HepG2 (cell line): ENCODE measurements around the gene SNRPD3. TPM values are rescaled to one million over a fixed set of nuclear protein-coding genes. Genes with fewer than 3 reads are reported as not detected.

Experiments
- ATAC-seq: fragments of 200-7000 bp; cut with Tn5 transposase; 3 replicates; pipeline ENCODE4 v1.9.1; 2020; ENCODE audit warnings: mild to moderate bottlenecking, moderate library complexity
- BruUV-seq: library from RNA; stranded (reverse); fragments of 400-500 nt; replicated peaks from 2 replicates; lab custom pipeline; 2021; lab: Mats Ljungman, UMichigan
- CTCF ChIA-PET: fragments of 300-600 bp; formaldehyde crosslinking; extraction: SDS; loops from one replicate; lab custom pipeline; 2021; ENCODE audit warnings: low total read pairs, inconsistent platforms, low intra/inter-chr PET ratio; lab: Yijun Ruan, JAX
- POLR2A ChIA-PET: fragments of 350-600 bp; sonication (Branson Sonifier 250); formaldehyde crosslinking; loops from one replicate; lab custom pipeline; 2020; ENCODE audit warnings: antibody characterized with exemption, inconsistent platforms; lab: Yijun Ruan, JAX
- DNase-seq: peaks from one replicate; pipeline ENCODE4 v3.0.0-alpha.2; 2015; ENCODE audit warnings: low spot score
- FAIRE-seq: peaks from 3 replicates; lab custom pipeline; 2011; peaks lifted over from hg19 to GRCh38; lab: Jason Lieb, UNC
- H2AFZ ChIP-seq: one replicate; pipeline ENCODE4 v1.6.1; 2011; ENCODE audit warnings: low read length, inconsistent platforms
- H3K27ac ChIP-seq: fragments of 300-600 bp; 3 replicates; pipeline ENCODE4 v1.8.0; 2011; ENCODE audit warnings: mixed run types, mild to moderate bottlenecking, mixed read lengths, low read length, inconsistent platforms; ENCODE audit not compliant: insufficient read depth; ENCODE audit errors: extremely low read length
- H3K27me3 ChIP-seq, 2 experiments: fragments of 200-600 bp in 1 of 2; 2 replicates in 1 of 2; 3 replicates in 1 of 2; pipeline versions ENCODE4 v1.6.0 to v1.8.0; 2011; ENCODE audit warnings: low read length in 2 of 2, mild to moderate bottlenecking in 2 of 2, moderate library complexity in 2 of 2, inconsistent platforms in 1 of 2; ENCODE audit not compliant: insufficient read depth in 2 of 2, control insufficient read depth in 1 of 2
- H3K36me3 ChIP-seq, 2 experiments: fragments of 200-600 bp in 1 of 2; replicated peaks in 1 of 2; 2 replicates in 1 of 2; 3 replicates in 1 of 2; pipeline versions ENCODE4 v1.5.1 to v1.8.0; 2011; ENCODE audit warnings: low read length in 2 of 2, inconsistent platforms in 1 of 2; ENCODE audit not compliant: insufficient read depth in 2 of 2, control insufficient read depth in 1 of 2
- H3K4me1 ChIP-seq: 2 replicates; pipeline ENCODE4 v1.5.1; 2012; ENCODE audit warnings: low read length, inconsistent platforms; ENCODE audit not compliant: insufficient read depth
- H3K4me2 ChIP-seq: 2 replicates; pipeline ENCODE4 v1.6.0; 2011; ENCODE audit warnings: low read depth, low read length, inconsistent platforms
- H3K4me3 ChIP-seq, 3 experiments: fragments of 200-600 bp in 1 of 3; sonication (generic), shearing (Covaris generic) in 1 of 3; replicated peaks in 1 of 3; 2 replicates each; pipeline ENCODE4 v1.5.1; 2011 to 2016; ENCODE audit warnings: low read length in 3 of 3, inconsistent platforms in 2 of 3, low read depth in 2 of 3, mild to moderate bottlenecking in 2 of 3, control low read depth in 1 of 3, mixed read lengths in 1 of 3; ENCODE audit not compliant: insufficient read depth in 1 of 3
- H3K79me2 ChIP-seq: one replicate; pipeline ENCODE4 v1.6.1; 2011; ENCODE audit warnings: low read length, inconsistent platforms; ENCODE audit not compliant: insufficient read depth
- H3K9ac ChIP-seq: 2 replicates; pipeline ENCODE4 v1.6.0; 2011; ENCODE audit warnings: mild to moderate bottlenecking, low read depth, low read length, inconsistent platforms; ENCODE audit not compliant: insufficient read depth
- H3K9me3 ChIP-seq: 2 replicates; pipeline ENCODE4 v1.5.1; 2012; ENCODE audit warnings: mild to moderate bottlenecking, low read length
- H4K20me1 ChIP-seq: 2 replicates; pipeline ENCODE4 v1.6.0; 2011; ENCODE audit warnings: inconsistent platforms, mild to moderate bottlenecking, low read length, moderate library complexity; ENCODE audit not compliant: insufficient read depth
- CAMTA2 ChIP-seq: sonication (generic); formaldehyde crosslinking; IDR thresholded peaks from 2 replicates; pipeline ENCODE4 v1.4.0; 2020; ENCODE audit warnings: mild to moderate bottlenecking, missing genetic modification reagents, borderline replicate concordance
- CHD4 ChIP-seq: fragments of 200-600 bp; sonication (generic); IDR thresholded peaks from 2 replicates; pipeline ENCODE4 v1.7.0; 2017; ENCODE audit warnings: mild to moderate bottlenecking, low read length, borderline replicate concordance
- FOXK2 ChIP-seq: fragments of 450-650 bp; IDR thresholded peaks from 2 replicates; pipeline ENCODE4 v1.6.1; 2016
- GATAD1 ChIP-seq: IDR thresholded peaks from 2 replicates; pipeline ENCODE4 v1.6.1; 2016; ENCODE audit warnings: missing genetic modification reagents, missing compliant biosample characterization
- MTF1 ChIP-seq: sonication (generic); formaldehyde crosslinking; IDR thresholded peaks from 2 replicates; pipeline ENCODE4 v1.5.0; 2020; ENCODE audit warnings: missing genetic modification reagents
- NFATC3 ChIP-seq: sonication (generic); formaldehyde crosslinking; IDR thresholded peaks from 2 replicates; pipeline ENCODE4 v1.5.1; 2020; ENCODE audit warnings: mild to moderate bottlenecking, missing genetic modification reagents
- PHF5A ChIP-seq: IDR thresholded peaks from one replicate; pipeline ENCODE4 v1.6.1; 2018; ENCODE audit warnings: low read depth, missing genetic modification reagents; ENCODE audit not compliant: unreplicated experiment
- RBAK ChIP-seq: sonication (generic); formaldehyde crosslinking; IDR thresholded peaks from 2 replicates; pipeline ENCODE4 v1.5.1; 2020; ENCODE audit warnings: mild to moderate bottlenecking, missing genetic modification reagents
- WIZ ChIP-seq: sonication (generic); formaldehyde crosslinking; IDR thresholded peaks from 2 replicates; pipeline ENCODE4 v1.5.1; 2020; ENCODE audit warnings: mild to moderate bottlenecking, missing genetic modification reagents
- ZBED4 ChIP-seq: sonication (generic); formaldehyde crosslinking; IDR thresholded peaks from 2 replicates; pipeline ENCODE4 v1.4.0; 2020; ENCODE audit warnings: missing genetic modification reagents, borderline replicate concordance
- ZBTB25 ChIP-seq: IDR thresholded peaks from 2 replicates; pipeline ENCODE4 v1.6.1; 2018; ENCODE audit warnings: missing genetic modification reagents
- ZC3H4 ChIP-seq: sonication (generic); formaldehyde crosslinking; IDR thresholded peaks from 2 replicates; pipeline ENCODE4 v1.4.0; 2020; ENCODE audit warnings: missing genetic modification reagents, borderline replicate concordance
- ZNF253 ChIP-seq: sonication (generic); formaldehyde crosslinking; IDR thresholded peaks from 2 replicates; pipeline ENCODE4 v1.8.0; 2022; ENCODE audit warnings: mild to moderate bottlenecking, missing genetic modification reagents, borderline replicate concordance
- ZNF280B ChIP-seq: sonication (generic); formaldehyde crosslinking; IDR thresholded peaks from 2 replicates; pipeline ENCODE4 v1.5.0; 2020; ENCODE audit warnings: missing genetic modification reagents, mild to moderate bottlenecking, borderline replicate concordance
- ZNF350 ChIP-seq: sonication (generic); formaldehyde crosslinking; IDR thresholded peaks from 2 replicates; pipeline ENCODE4 v1.4.0; 2020; ENCODE audit warnings: mild to moderate bottlenecking, low read depth, missing genetic modification reagents, borderline replicate concordance
- ZNF710 ChIP-seq: sonication (generic); formaldehyde crosslinking; IDR thresholded peaks from 2 replicates; pipeline ENCODE4 v1.5.0; 2020; ENCODE audit warnings: mild to moderate bottlenecking, missing genetic modification reagents, borderline replicate concordance
- ZNF737 ChIP-seq: sonication (generic); formaldehyde crosslinking; IDR thresholded peaks from 2 replicates; pipeline ENCODE4 v1.5.0; 2020; ENCODE audit warnings: missing genetic modification reagents, mild to moderate bottlenecking, borderline replicate concordance
- WGBS: methylation state at CpG from one replicate; pipeline ENCODE4 v1.1.6; 2017; ENCODE audit warnings: low lambda C conversion rate; 5-methylcytosine and 5-hydroxymethylcytosine counted together
- in situ Hi-C: cut with HindIII; loops from 2 replicates; pipeline ENCODE4 v1.10.0; 2017; ENCODE audit warnings: low pct_unique_long_range_greater_than_20kb; ENCODE audit not compliant: extremely low pct_ligation_motif_present
- intact Hi-C: fragments of 100-400 bp; cut with micrococcal nuclease; formaldehyde crosslinking; loops from one replicate; pipeline ENCODE4 v1.10.0; 2022; ENCODE audit not compliant: unreplicated experiment
- polyA plus RNA-seq, 8 experiments: library from polyadenylated mRNA; depleted of rRNA in 3 of 8; stranded (reverse) in 7 of 8; unstranded in 1 of 8; fragments of >200 nt; fragmentation: Illumina TruSeq in 4 of 8; extraction: Trizol in 4 of 8; gene quantifications; 2 replicates each; pipeline versions ENCODE4 v1.2.1 to v1.2.3, GENCODE V29; 2011 to 2016; ENCODE audit warnings: low read depth in 4 of 8, missing spikeins in 1 of 8, mixed read lengths in 1 of 8; ENCODE audit not compliant: insufficient read depth in 1 of 8
- total RNA-seq, 5 experiments: library from RNA; depleted of rRNA; stranded (reverse); fragments of >200 nt; fragmentation: Illumina TruSeq; extraction: Trizol; gene quantifications; 2 replicates each; pipeline ENCODE4 v1.2.3, GENCODE V29; 2016; ENCODE audit warnings: low read depth in 1 of 5

The SNRPD3 gene
- total and polyA plus RNA-seq, 2 of the 13 experiments (the other 11 are each of a cell fraction or from before 2014, with no cell fraction given) = 110 to 209 TPM

- no peaks in the 10 kb centered on the region for H3K27me3 ChIP-seq
- peak overlapping the region; percentile 97 for H3K27ac ChIP-seq
- in situ Hi-C loops = no loop called here
- H2AFZ ChIP-seq = no peak overlapping the region
- DNase-seq (no peak), ATAC-seq (no peak), FAIRE-seq (no peak)
- peak overlapping the region in 1 of 3 experiments; percentile 15; a peak in 1 of 6 replicates for H3K4me3 ChIP-seq
- no peaks in the 10 kb centered on the region for H3K9me3 ChIP-seq
- no TSS peak for BruUV-seq
- WGBS = 3% methylated on average over 1 of the region's 1 CpG
- no peaks in the 10 kb centered on the region for H4K20me1 ChIP-seq
- CTCF ChIA-PET = no interaction called here
- peak overlapping the region; percentile 68 for H3K9ac ChIP-seq
- H3K4me1 ChIP-seq = peaks cover 85% of the 10 kb centered on the region
- H3K36me3 ChIP-seq = peaks cover 1 to 8% of the 10 kb centered on the region in 2 experiments; a peak in 4 of 5 replicates
- H3K4me2 ChIP-seq = peak overlapping the region; percentile 84
- intact Hi-C loops = loop anchor here (2.0 kb wide), 1 partner anchor 14 kb away; no protein-coding TSS in a partner anchor
- POLR2A ChIA-PET = interaction anchor here (0.6 to 6.5 kb wide), 11 partner anchors 9 to 72 kb away, joined by 3 to 138 read pairs (median 17); partner anchors contain the start of genes GGT1, GUCD1, LRRC75B and SNRPD3
- no peaks in the 10 kb centered on the region for H3K79me2 ChIP-seq
- TF ChIP-seq ZNF710 (no peak), MTF1 (CRISPR knock-in tag) (no peak), ZBED4 (CRISPR knock-in tag) (no peak), ZBTB25 (CRISPR knock-in tag) (peak; percentile 0; the same call in 1 of the 2 replicates), GATAD1 (0 out of 2 replicates have a peak, but pooled peaks have one; percentile 2), ZNF350 (CRISPR knock-in tag) (no peak), ZNF280B (CRISPR knock-in tag) (no peak), WIZ (CRISPR knock-in tag) (no peak), FOXK2 (no peak), RBAK (no peak), CAMTA2 (CRISPR knock-in tag) (no peak), ZNF737 (no peak), ZNF253 (CRISPR knock-in tag) (no peak), NFATC3 (CRISPR knock-in tag) (no peak), PHF5A (CRISPR knock-in tag) (peak; percentile 1), ZC3H4 (CRISPR knock-in tag) (no peak), CHD4 (peak; percentile 87; the same call in 1 of the 2 replicates)
These were observed 23.4 kb downstream of the SNRPD3 start for GRCh38 chr22:24579258-24579601.
